SHP77 treated with DMSO at 0.1 percent for 48 hours (cell line): ENCODE data around the gene RERE.
A peak's percentile ranks its signal among the peaks of the same experiment; 100 is the strongest.

Experiments used
- DNase-seq: peaks from one replicate; lab custom pipeline; 2025; lab: John Stamatoyannopoulos, UW

Gene RERE

GRCh38 chr1:8817412-8818324, at the start of gene RERE:
RERE (minus strand) TSS chr1:8817640.
- DNase-seq, result peak; percentile 72

- DNase-seq, result no peak
Measured at GRCh38 chr1:8866792-8867415, 49.5 kb upstream of the RERE start.

GRCh38 chr1:8866173-8866791, 48.8 kb upstream of the RERE start:
- no peak for DNase-seq

GRCh38 chr1:8864713-8865344, 47.4 kb upstream of the RERE start:
- no peak for DNase-seq

GRCh38 chr1:8863794-8864233, 46.4 kb upstream of the RERE start:
- no peak for DNase-seq

- DNase-seq, result no peak
Measured at GRCh38 chr1:8863138-8863537, 45.7 kb upstream of the RERE start.

GRCh38 chr1:8862528-8862927, 45.1 kb upstream of the RERE start:
- DNase-seq, result no peak

- DNase-seq, result no peak
Measured at GRCh38 chr1:8860738-8861516, 43.5 kb upstream of the RERE start.

GRCh38 chr1:8858888-8859706, 41.7 kb upstream of the RERE start:
- DNase-seq, result peak; percentile 12

GRCh38 chr1:8858112-8858668, 40.8 kb upstream of the RERE start:
- DNase-seq, result no peak

GRCh38 chr1:8856689-8857412, 39.4 kb upstream of the RERE start:
- no peak for DNase-seq

GRCh38 chr1:8854240-8854639, 36.8 kb upstream of the RERE start:
- DNase-seq, result no peak

- no peak for DNase-seq
Measured at GRCh38 chr1:8851060-8851459, 33.6 kb upstream of the RERE start.

GRCh38 chr1:8848663-8849386, 31.4 kb upstream of the RERE start:
- peak; percentile 88 for DNase-seq

GRCh38 chr1:8847990-8848389, 30.6 kb upstream of the RERE start:
- peak; percentile 56 for DNase-seq

- no peak for DNase-seq
Measured at GRCh38 chr1:8846263-8846662, 28.8 kb upstream of the RERE start.

GRCh38 chr1:8845104-8846097, 28.0 kb upstream of the RERE start:
- DNase-seq, result no peak

- DNase-seq, result no peak
Measured at GRCh38 chr1:8844501-8845006, 27.1 kb upstream of the RERE start.
